ENCODE measurements around the gene POM121L12. TPM values are rescaled to one million over a fixed set of nuclear protein-coding genes. Genes with fewer than 3 reads are reported as not detected.

Gene POM121L12
- total RNA-seq, 1 experiment from 2014 or later, result not detected

DNA sequence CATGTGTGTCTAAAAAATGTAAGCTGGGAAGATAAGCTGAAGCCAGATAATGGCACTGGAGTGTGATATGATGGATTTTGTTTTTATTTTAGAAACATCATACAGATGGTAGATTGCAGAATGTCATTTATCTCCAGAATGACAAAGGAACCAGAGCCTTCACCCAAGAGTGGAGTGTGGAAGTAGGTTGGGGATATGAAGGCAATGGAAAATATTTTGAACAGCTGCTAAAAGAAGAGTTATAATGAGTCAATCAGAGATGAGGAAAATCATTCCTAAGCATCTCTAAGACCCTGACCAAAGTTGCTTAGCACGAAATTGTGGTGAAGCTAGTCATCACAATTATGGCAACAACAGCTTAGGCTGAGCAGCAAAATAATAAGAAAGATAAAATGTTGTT is 39.8 kb upstream of the POM121L12 start:
- H3K23ac ChIP-seq (ENCODE audit: insufficient read length, low read depth, low read length), result no peak overlapping the region
- Mint-ChIP-seq H3K9me3 (peaks cover 0 to 4% of the 10 kb centered on the region in 2 experiments; a peak in 3 of 5 replicates), H3K4me1 (no peaks in the 10 kb centered on the region), H3K4me3 (no peak overlapping the region), H3K27ac (no peak overlapping the region), H3K36me3 (ENCODE audit: insufficient read depth in 1 of 3, low read depth in 3 of 3) (no peaks in the 10 kb centered on the region; a peak in 1 of 7 replicates), H3K27me3 (ENCODE audit: low read depth) (no peaks in the 10 kb centered on the region)
- H3K27me3 ChIP-seq (ENCODE audit: insufficient read depth, low read length), result no peaks in the 10 kb centered on the region
- no peaks in the 10 kb centered on the region for H3K79me1 ChIP-seq (ENCODE audit: insufficient read depth, low read depth, low read length, poor library complexity, severe bottlenecking)
- no peak for DNase-seq
- no peak overlapping the region for H4K5ac ChIP-seq (ENCODE audit: insufficient read length, low read depth, low read length)
- no peak overlapping the region for H3K56ac ChIP-seq (ENCODE audit: insufficient read length, low read depth, low read length)
- no CpG with 5 or more reads among the region's 1 CpG for WGBS (ENCODE audit: extremely low coverage, insufficient read length, low lambda C conversion rate)
- no peaks in the 10 kb centered on the region for H3K4me1 ChIP-seq (ENCODE audit: insufficient read depth, low read length)
- no peak overlapping the region for H3T11ph ChIP-seq (ENCODE audit: low read length)
- H4K8ac ChIP-seq (replicated peaks; ENCODE audit: insufficient read length, low read depth, low read length), result no peak overlapping the region
- no peak overlapping the region for H3K18ac ChIP-seq (ENCODE audit: insufficient read length, low read depth, low read length)
- no peak overlapping the region for H3K4me2 ChIP-seq (ENCODE audit: insufficient read depth, insufficient read length, low read length)
- H3K9me3 ChIP-seq (ENCODE audit: control insufficient read depth, low read depth, low read length), result no peaks in the 10 kb centered on the region
- H2BK12ac ChIP-seq (ENCODE audit: insufficient read length, low read depth, low read length), result no peak overlapping the region
- H3K27ac ChIP-seq (ENCODE audit: insufficient read length, low read depth, low read length), result no peak overlapping the region
- H2AK5ac ChIP-seq (ENCODE audit: insufficient read length, low read length), result no peak overlapping the region
- H3K14ac ChIP-seq (ENCODE audit: insufficient read depth, low read length), result no peak overlapping the region
- no peak overlapping the region for H2BK15ac ChIP-seq (ENCODE audit: low read depth, low read length)
- no peak overlapping the region for H2BK120ac ChIP-seq (ENCODE audit: low read depth, low read length, poor library complexity, severe bottlenecking)
- H3K79me2 ChIP-seq (ENCODE audit: insufficient read depth, low read length), result no peaks in the 10 kb centered on the region
- TF ChIP-seq, protein P1, sequence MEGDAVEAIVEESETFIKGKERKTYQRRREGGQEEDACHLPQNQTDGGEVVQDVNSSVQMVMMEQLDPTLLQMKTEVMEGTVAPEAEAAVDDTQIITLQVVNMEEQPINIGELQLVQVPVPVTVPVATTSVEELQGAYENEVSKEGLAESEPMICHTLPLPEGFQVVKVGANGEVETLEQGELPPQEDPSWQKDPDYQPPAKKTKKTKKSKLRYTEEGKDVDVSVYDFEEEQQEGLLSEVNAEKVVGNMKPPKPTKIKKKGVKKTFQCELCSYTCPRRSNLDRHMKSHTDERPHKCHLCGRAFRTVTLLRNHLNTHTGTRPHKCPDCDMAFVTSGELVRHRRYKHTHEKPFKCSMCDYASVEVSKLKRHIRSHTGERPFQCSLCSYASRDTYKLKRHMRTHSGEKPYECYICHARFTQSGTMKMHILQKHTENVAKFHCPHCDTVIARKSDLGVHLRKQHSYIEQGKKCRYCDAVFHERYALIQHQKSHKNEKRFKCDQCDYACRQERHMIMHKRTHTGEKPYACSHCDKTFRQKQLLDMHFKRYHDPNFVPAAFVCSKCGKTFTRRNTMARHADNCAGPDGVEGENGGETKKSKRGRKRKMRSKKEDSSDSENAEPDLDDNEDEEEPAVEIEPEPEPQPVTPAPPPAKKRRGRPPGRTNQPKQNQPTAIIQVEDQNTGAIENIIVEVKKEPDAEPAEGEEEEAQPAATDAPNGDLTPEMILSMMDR (conservative IDR thresholded peaks at IDR 0.05), result no peak
- no peaks in the 10 kb centered on the region for H3K23me2 ChIP-seq (ENCODE audit: insufficient read length, low read depth, low read length, poor library complexity, severe bottlenecking)
- no peaks in the 10 kb centered on the region for H4K20me1 ChIP-seq (ENCODE audit: control insufficient read depth, insufficient read depth, insufficient read length)
- H2BK5ac ChIP-seq (ENCODE audit: insufficient read length, low read length), result no peak overlapping the region
- H4K91ac ChIP-seq (ENCODE audit: insufficient read length, low read depth, low read length), result no peak overlapping the region
- H3K4ac ChIP-seq (ENCODE audit: low read depth, low read length), result no peak overlapping the region
- H2BK20ac ChIP-seq (ENCODE audit: low read depth, low read length, poor library complexity, severe bottlenecking), result no peak overlapping the region
- H3K9ac ChIP-seq (ENCODE audit: extremely low read depth, insufficient read length, low read length), result no peak overlapping the region
- H2AFZ ChIP-seq (ENCODE audit: low read length), result no peak overlapping the region

Data from H9 (cell line).